SJCRH30 (cell line): Measurements from ENCODE around the gene GLYR1. TPM values are rescaled to one million over a fixed set of nuclear protein-coding genes. Genes with fewer than 3 reads are reported as not detected.

Experiments
- DNase-seq, 2 experiments: peaks; one replicate each; pipeline ENCODE4 v3.0.0-alpha.2; 2015 to 2020
- H3K27ac ChIP-seq: fragments of 250-450 bp; sonication (Bioruptor Pico); 2 replicates; pipeline ENCODE4 v1.5.1; 2020; ENCODE audit warnings: mild to moderate bottlenecking, moderate library complexity
- H3K27me3 ChIP-seq: fragments of 250-450 bp; sonication (Bioruptor Pico); 2 replicates; pipeline ENCODE4 v1.5.1; 2020; ENCODE audit warnings: mild to moderate bottlenecking, moderate library complexity
- H3K36me3 ChIP-seq: fragments of 250-450 bp; sonication (Bioruptor Pico); 2 replicates; pipeline ENCODE4 v1.5.1; 2020; ENCODE audit warnings: mild to moderate bottlenecking, moderate library complexity
- H3K4me1 ChIP-seq: fragments of 250-450 bp; sonication (Bioruptor Pico); 2 replicates; pipeline ENCODE4 v1.5.1; 2020; ENCODE audit warnings: mild to moderate bottlenecking, moderate library complexity
- H3K4me3 ChIP-seq: fragments of 250-450 bp; sonication (Bioruptor Pico); 2 replicates; pipeline ENCODE4 v1.5.1; 2020; ENCODE audit warnings: mild to moderate bottlenecking, moderate library complexity
- H3K9me3 ChIP-seq: fragments of 250-450 bp; sonication (Bioruptor Pico); replicated peaks from 2 replicates; pipeline ENCODE4 v1.5.1; 2020; ENCODE audit warnings: mild to moderate bottlenecking, moderate library complexity
- total RNA-seq: library from RNA; depleted of rRNA; stranded (reverse); fragments of >200 nt; shearing (Covaris generic); gene quantifications from 2 replicates; pipeline ENCODE4 v1.2.3, GENCODE V29; 2014

Gene GLYR1
- total RNA-seq, 1 experiment from 2014 or later: 45.3 TPM

DNA sequence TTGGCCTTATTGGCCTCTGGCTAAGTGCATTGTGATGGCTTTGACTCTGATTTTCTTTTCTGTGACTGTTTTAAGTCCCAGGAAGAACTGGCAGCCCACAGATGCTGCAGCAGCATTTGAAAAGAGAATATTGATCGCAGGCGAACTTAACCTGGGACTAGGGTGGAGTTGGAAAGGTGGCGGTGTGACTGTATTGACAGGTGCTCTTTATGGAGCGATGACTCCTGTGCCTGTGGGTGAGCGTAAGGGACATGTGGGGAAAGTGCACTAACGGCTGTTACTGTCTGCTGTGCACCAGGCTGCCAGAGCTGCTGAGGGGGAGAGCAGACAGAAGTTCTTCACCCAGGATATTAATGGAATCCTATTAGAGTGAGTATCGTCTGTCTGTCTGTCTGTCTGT is 21.4 kb upstream of the GLYR1 start:
- DNase-seq: no peak
- H3K27me3 ChIP-seq: no peaks in the 10 kb centered on the region
- no peaks in the 10 kb centered on the region for H3K9me3 ChIP-seq
- H3K4me1 ChIP-seq: no peaks in the 10 kb centered on the region
- peaks cover 29% of the 10 kb centered on the region for H3K36me3 ChIP-seq
- H3K27ac ChIP-seq: no peak overlapping the region
- H3K4me3 ChIP-seq: no peak overlapping the region

DNA sequence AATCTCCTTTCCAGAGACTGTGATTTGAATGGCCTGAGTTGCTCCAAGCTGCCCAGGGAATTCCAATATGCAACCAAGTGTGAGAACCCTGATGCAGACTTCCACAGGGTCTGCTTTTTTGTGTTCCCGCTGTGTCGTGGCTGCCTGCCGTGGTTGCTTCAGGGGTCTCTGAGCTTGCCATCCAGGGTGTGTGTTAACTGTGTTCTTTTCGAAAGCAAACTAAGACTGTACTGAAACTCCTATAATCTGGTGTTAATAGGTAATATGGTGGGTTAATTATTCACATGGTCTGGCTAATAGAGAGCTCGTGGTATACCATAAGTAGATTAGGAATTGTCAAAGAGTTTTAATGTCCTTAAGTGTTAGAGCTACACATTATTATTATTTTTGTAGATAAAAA is 20.9 kb upstream of the GLYR1 start:
- DNase-seq: no peak
- H3K36me3 ChIP-seq: peaks cover 24% of the 10 kb centered on the region; the same call in 1 of the 2 replicates
- no peaks in the 10 kb centered on the region for H3K9me3 ChIP-seq
- no peak overlapping the region for H3K4me3 ChIP-seq
- no peaks in the 10 kb centered on the region for H3K27me3 ChIP-seq
- no peak overlapping the region for H3K27ac ChIP-seq
- H3K4me1 ChIP-seq: no peaks in the 10 kb centered on the region

DNA sequence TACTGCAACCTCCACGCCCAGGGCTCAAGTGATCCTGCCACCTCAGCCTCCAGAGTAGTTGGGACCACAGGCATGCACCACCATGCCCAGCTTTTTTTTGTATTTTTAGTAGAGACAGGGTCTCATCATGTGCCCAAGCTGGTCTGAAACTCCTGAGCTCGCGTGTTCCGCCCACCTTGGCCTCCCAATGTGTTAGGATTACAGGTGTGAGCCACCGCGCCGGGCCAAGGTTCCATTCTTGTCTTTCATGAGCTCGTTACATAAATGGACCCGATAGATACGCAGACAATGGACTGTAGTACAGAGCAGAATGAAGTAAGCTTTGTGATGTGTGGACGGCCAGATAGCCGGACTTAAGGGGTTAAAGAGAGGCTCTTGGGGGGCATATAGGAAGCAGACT is 19.5 kb upstream of the GLYR1 start:
- no peak for DNase-seq
- Histone ChIP-seq H3K27me3 (no peaks in the 10 kb centered on the region), H3K4me3 (no peak overlapping the region), H3K4me1 (no peaks in the 10 kb centered on the region), H3K9me3 (no peaks in the 10 kb centered on the region), H3K27ac (no peak overlapping the region), H3K36me3 (peaks cover 14% of the 10 kb centered on the region)

DNA sequence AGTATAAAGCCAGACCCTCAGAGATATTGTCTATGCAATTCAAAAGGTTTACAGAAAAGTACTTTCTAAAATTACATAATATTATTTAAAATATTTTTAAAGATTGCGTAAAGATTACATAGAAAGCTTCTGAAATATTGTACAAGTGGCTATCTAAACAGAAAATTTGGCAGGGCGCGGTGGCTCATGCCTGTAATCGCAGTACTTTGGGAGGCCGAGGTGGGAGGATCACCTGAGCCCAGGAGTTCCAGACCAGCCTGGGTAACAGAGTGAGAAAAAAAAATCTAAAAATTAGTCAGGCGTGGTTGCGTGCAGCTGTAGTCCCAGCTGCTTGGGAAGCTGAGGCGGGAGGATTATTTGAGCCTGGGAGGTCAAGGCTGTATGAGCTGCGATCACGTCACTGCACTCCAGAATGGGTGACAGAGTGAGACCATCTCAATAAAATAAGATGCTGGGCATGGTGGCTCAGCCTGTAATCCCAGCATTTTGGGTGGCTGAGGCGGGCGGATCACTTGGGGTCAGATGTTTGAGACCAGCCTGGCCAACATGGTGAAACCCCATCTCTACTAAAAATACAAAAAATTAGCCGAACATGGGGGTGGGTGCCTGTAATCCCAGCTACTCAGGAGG is 18.3 kb upstream of the GLYR1 start:
- peaks cover 20% of the 10 kb centered on the region for H3K36me3 ChIP-seq
- no peaks in the 10 kb centered on the region for H3K4me1 ChIP-seq
- no peak overlapping the region for H3K27ac ChIP-seq
- no peak overlapping the region for H3K4me3 ChIP-seq
- DNase-seq: no peak
- no peaks in the 10 kb centered on the region for H3K9me3 ChIP-seq
- no peaks in the 10 kb centered on the region for H3K27me3 ChIP-seq

DNA sequence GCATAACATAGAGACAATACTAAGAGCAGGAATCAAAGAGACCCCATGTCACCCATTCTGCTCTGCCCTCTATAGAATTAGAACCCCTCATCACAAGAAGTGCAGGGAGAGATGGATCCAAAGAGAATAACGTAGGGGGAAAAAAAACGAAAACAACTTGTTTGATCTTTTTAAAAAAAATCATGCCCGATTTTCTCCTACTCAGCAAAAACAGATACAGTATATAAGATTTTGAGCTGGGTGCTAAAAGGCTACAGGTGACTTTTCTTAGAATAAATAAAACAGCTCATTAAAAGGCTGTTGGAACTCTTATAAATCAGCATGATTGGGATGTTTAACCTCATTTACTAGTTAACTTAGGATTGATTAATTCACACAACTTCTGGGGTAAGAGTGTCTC is 17.6 kb upstream of the GLYR1 start:
- Histone ChIP-seq H3K27me3 (no peaks in the 10 kb centered on the region), H3K9me3 (no peaks in the 10 kb centered on the region), H3K36me3 (peaks cover 21% of the 10 kb centered on the region), H3K4me1 (no peaks in the 10 kb centered on the region), H3K4me3 (no peak overlapping the region), H3K27ac (no peak overlapping the region)
- DNase-seq: no peak

DNA sequence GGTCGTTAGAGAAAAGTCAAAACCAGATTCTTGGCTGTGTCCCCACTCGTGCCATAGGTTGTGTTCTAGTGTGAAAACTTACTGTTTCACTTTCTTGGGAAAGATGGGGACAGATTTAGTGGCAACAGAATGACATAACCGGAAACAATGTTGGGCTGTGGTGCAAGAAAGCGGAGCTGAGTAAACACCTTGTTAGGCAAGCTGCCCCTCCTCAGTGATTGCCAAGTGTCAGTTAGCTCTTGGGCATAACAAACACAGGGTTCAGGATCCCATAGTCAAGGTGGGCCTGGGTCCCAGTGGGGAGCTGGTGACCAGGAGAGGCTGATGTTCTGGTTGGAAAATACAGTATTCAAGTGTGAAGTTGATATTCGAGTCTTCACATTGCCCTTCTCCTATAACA is 15.6 kb upstream of the GLYR1 start:
- peaks cover 40% of the 10 kb centered on the region for H3K36me3 ChIP-seq

DNA sequence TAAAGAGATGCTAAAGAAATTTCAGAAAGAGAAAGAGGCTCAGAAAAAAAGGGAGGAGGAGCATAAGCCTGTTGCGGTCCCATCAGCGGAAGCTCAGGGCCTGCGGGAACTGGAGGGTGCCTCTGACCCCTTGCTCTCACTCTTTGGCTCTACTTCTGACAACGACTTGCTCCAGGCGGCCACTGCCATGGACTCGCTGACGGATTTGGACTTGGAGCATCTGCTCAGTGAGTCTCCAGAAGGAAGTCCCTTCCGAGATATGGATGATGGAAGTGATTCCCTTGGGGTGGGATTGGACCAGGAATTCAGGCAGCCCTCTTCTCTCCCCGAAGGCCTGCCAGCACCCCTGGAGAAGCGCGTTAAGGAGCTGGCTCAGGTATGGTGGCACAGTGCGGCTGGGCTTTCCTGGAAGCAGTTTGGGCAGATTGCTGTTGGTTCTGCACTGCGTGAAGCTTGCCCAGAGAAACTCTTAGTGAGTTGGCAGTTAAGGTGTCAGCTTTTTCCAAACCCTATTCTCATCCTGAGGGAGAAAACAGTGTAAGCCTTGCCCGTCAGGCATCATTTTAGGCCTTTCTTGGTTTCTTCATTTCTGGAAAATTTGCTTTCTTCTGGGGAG is 13.7 kb upstream of the GLYR1 start:
- DNase-seq: no peak
- Histone ChIP-seq H3K27ac (no peak overlapping the region), H3K4me3 (no peak overlapping the region), H3K4me1 (no peaks in the 10 kb centered on the region), H3K36me3 (peaks cover 44% of the 10 kb centered on the region), H3K9me3 (no peaks in the 10 kb centered on the region), H3K27me3 (no peaks in the 10 kb centered on the region)

More for the DNA sequence above, 15.6 kb upstream of the GLYR1 start:
- Histone ChIP-seq H3K4me3 (no peak overlapping the region), H3K27ac (no peak overlapping the region), H3K9me3 (no peaks in the 10 kb centered on the region), H3K4me1 (no peaks in the 10 kb centered on the region), H3K27me3 (no peaks in the 10 kb centered on the region)
- no peak for DNase-seq

DNA sequence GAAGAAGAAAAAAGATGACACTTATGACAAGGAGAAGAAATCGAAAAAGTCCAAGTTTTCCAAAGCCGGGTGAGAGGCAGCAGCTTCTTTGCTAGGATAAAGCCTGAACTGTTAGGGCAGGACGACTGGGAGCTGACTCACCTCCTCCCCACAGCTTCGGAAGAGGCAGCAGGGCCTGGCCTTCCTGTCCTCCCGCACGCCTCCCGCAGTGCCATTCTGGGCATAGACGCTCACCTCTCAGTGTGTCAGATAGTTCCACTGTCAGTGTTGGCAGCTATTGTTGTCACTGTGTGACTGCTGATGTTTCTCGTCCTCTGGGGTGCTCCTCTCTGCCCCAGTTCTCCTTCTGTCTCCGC is 12.8 kb upstream of the GLYR1 start:
- no peaks in the 10 kb centered on the region for H3K9me3 ChIP-seq
- no peak overlapping the region for H3K27ac ChIP-seq
- DNase-seq: no peak
- peaks cover 51% of the 10 kb centered on the region for H3K36me3 ChIP-seq
- no peaks in the 10 kb centered on the region for H3K27me3 ChIP-seq
- H3K4me1 ChIP-seq: no peaks in the 10 kb centered on the region
- H3K4me3 ChIP-seq: no peak overlapping the region

DNA sequence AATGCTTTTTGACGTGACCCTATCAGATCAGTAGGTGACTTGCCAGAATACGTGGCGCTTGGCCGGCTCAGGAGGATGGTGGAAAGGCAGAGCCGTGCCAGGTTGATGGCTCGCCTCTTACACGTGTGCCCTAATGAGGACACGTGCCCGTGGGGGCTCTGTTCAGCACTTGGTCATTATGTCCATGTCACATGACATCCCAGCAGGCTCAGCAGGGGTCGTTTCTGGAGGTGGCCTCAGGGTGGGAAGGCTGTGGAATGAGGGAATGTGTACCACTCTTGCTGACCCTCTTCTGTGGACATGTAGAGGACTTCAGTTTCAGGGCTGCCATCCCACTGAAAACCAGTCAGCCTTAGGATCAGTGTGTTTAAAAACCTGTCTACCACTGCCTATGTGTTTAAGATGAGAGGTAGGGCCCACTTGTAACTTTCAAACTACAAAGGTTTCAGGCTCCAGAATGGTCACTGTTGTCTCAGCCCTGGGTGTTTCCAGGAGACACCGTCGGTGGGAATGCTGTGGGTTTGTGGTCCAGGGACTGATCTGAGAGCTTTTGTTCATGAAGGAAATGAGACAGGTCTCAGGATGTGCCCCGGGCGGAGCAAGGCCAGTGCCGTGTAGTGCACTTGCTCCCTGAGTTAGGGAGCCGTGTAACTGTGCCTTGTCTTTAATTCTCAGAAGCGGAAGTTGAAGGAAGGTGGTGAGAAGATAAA is 12.3 kb upstream of the GLYR1 start:
- Histone ChIP-seq H3K36me3 (peaks cover 47% of the 10 kb centered on the region), H3K27me3 (no peaks in the 10 kb centered on the region), H3K27ac (no peak overlapping the region), H3K4me1 (no peaks in the 10 kb centered on the region), H3K4me3 (no peak overlapping the region), H3K9me3 (no peaks in the 10 kb centered on the region)
- DNase-seq: no peak

DNA sequence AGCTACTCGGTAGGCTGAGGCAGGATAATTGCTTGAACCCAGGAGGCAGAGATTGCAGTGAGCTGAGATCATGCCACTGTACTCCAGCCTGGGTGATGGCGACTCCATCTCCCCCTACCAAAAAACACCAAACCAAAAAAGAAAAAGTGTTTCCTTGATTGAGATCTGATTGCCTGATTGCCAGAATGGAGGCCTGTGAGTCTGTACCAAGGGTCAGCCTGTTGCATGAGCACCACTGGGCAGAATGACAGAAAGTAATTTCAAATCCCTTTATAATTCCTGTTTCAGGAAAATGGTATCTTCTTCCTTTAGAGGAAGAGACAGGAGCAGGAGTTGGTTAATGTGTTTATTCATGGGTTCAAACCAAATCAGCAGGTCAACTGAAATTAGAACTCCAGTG is 8.7 kb upstream of the GLYR1 start:
- Histone ChIP-seq H3K4me3 (no peak overlapping the region), H3K27me3 (no peaks in the 10 kb centered on the region), H3K4me1 (no peaks in the 10 kb centered on the region; the same call in 1 of the 2 replicates), H3K9me3 (no peaks in the 10 kb centered on the region), H3K27ac (no peak overlapping the region), H3K36me3 (peaks cover 46% of the 10 kb centered on the region)
- no peak for DNase-seq

DNA sequence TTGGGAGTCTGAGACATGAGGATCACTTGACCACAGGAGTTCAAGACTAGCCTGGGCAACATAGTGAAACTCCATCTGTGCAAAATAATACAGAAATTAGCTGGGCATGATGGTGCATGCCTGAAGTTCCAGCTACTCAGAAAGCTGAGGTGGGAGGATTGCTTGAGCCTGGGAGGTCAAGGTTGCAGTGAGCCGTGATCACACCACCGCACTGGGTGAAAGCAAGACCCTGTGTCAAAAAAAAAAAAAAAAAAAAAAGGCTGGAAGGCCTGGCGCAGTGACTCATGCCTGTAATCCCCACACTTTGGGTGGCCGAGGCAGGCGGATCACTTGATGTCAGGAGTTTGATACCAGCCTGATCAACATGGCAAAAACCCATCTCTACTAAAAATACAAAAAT is 8.3 kb upstream of the GLYR1 start:
- Histone ChIP-seq H3K4me3 (no peak overlapping the region), H3K36me3 (peaks cover 45% of the 10 kb centered on the region), H3K27ac (no peak overlapping the region), H3K27me3 (no peaks in the 10 kb centered on the region), H3K4me1 (no peaks in the 10 kb centered on the region; the same call in 1 of the 2 replicates), H3K9me3 (no peaks in the 10 kb centered on the region)
- no peak for DNase-seq

DNA sequence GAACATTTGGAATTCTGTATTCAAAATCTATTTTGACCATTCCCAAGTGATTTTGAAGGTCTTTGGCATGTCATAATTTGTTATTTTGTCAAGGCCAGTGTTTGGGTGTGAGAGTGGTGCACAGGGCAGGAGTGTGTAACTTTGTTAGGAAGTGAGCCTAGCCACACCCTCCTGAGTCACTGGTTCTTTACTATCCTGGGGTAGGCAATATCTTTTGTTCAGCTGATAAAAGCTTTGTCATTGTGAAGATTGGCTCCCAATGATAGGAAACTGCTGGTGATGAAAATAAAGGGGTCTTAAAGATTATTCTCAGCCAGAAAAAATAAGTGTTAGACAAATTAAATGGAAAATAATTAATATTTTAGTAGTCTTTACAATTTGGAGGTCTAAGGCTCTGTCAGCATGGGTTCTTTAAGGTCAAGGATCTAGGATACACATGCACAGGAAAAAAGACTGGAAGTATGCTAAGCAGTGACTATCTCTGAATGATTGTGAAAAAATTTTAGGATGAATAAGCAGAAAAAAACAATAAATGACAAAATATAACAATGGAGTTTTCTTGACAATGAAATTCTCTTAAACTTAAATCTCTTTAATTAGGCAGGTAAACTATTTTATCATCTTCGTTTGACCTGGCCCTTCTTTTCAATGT is 5.3 kb upstream of the GLYR1 start:
- DNase-seq: no peak
- Histone ChIP-seq H3K27me3 (no peaks in the 10 kb centered on the region), H3K27ac (no peak overlapping the region), H3K4me3 (no peak overlapping the region), H3K36me3 (peaks cover 27% of the 10 kb centered on the region), H3K4me1 (peaks cover 7% of the 10 kb centered on the region), H3K9me3 (no peaks in the 10 kb centered on the region)

DNA sequence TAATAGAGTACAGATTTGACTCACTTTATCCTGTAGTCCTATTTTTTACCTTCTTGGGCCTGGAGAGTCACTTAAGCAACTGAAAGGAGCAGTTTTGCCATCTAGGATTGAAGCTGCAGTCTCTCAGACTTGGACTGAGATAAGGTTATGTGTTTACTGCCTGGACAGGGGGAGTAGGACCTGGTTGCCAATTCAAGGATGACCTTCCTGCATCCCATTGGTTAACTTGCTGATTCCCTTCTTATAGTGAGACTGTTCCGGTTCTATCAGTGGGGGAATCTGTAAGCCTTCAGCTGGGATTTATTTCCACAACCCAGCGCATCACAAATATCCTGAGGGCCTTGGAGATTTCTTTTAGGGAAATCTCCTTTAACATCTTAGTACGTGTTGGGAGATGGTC is 3.1 kb upstream of the GLYR1 start:
- H3K4me3 ChIP-seq: no peak overlapping the region
- no peaks in the 10 kb centered on the region for H3K9me3 ChIP-seq
- H3K4me1 ChIP-seq: peaks cover 14% of the 10 kb centered on the region
- peaks cover 20% of the 10 kb centered on the region for H3K36me3 ChIP-seq
- DNase-seq: no peak
- H3K27me3 ChIP-seq: no peaks in the 10 kb centered on the region
- no peak overlapping the region for H3K27ac ChIP-seq

DNA sequence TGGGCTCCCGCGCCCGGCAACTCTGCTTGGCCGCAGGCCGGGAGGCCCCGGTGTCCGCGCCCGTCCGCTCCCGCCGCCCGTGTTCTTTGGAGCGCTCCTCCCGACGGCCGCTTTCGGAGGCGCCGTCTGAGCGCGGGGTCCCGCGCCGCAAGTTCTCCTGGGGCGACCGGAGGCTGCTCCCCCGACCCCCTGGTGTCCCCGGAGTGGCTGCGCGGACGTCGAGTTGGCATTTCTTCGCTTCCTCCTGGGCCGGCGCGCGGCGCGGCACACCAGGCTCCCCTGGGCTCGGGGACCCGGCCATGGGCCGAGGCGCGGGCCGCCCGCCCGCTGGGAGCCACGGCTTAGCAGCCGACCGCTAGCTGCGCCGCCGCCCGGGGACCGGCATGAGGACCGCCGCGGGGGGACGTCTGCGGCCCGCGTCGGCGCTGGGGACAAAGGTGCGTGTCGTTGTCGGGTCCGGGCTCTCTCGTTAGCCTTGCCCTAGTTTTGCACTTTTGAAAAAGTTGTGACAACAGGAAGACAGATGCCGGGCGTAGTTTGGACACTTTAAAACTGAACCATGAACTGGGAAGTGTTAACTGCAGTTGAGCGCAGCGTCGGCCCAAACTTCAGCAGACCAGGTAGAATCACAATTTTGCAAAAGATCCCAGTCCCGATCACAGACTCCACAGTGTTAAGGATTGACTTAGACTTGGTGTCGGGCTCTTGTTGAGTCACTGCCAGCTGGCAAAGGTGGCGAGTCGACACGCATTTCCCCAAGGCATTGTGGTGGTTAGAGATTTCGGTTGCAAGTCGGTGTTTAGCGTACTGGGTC is 893 bp upstream of the GLYR1 start:
- peak; percentile 36 to 48 for DNase-seq
- Histone ChIP-seq H3K36me3 (peaks cover 23% of the 10 kb centered on the region), H3K27ac (peak overlapping the region; percentile 77; the same call in 1 of the 2 replicates), H3K4me3 (peak overlapping the region; percentile 99), H3K4me1 (peaks cover 14% of the 10 kb centered on the region), H3K9me3 (no peaks in the 10 kb centered on the region), H3K27me3 (no peaks in the 10 kb centered on the region)
